H1 (cell line): ENCODE results near the gene KCNJ10. TPM values are rescaled to one million over a fixed set of nuclear protein-coding genes. Genes with fewer than 3 reads are reported as not detected.

Experiments
- CTCF ChIA-PET: fragments of 300-600 bp; sonication (Branson Sonifier 250); formaldehyde crosslinking; loops from one replicate; lab custom pipeline; 2021; ENCODE audit not compliant: partially characterized antibody; lab: Charles Lee
- POLR2A ChIA-PET: fragments of 300-600 bp; sonication (Branson Sonifier 250); formaldehyde crosslinking; loops from one replicate; lab custom pipeline; 2021; ENCODE audit warnings: inconsistent platforms; ENCODE audit not compliant: partially characterized antibody; lab: Charles Lee
- DNase-seq, 2 experiments: peaks; one replicate each; pipeline versions ENCODE4 v3.0.0 to v3.0.0-alpha.2; 2010 to 2022; ENCODE audit warnings: low spot score in 2 of 2, low read depth in 1 of 2, mixed read lengths in 1 of 2
- FAIRE-seq: peaks from 2 replicates; lab custom pipeline; 2011; peaks lifted over from hg19 to GRCh38; lab: Jason Lieb, UNC
- H2AFZ ChIP-seq: 2 replicates; pipeline ENCODE4 v1.8.1; 2012; ENCODE audit warnings: low read length, inconsistent platforms
- H2AK5ac ChIP-seq: 2 replicates; pipeline ENCODE4 v1.6.1; 2013; ENCODE audit warnings: low read depth, low read length
- H2BK120ac ChIP-seq: replicated peaks from 2 replicates; pipeline ENCODE3; 2013; ENCODE audit warnings: low read depth, low read length, inconsistent platforms
- H2BK12ac ChIP-seq: 2 replicates; pipeline ENCODE4 v1.6.1; 2013; ENCODE audit warnings: low read depth, low read length
- H2BK15ac ChIP-seq: 2 replicates; pipeline ENCODE4 v1.6.1; 2013; ENCODE audit warnings: low read length
- H2BK20ac ChIP-seq: 2 replicates; pipeline ENCODE4 v1.6.1; 2013; ENCODE audit warnings: low read length
- H2BK5ac ChIP-seq: 2 replicates; pipeline ENCODE4 v1.6.1; 2013; ENCODE audit warnings: low read depth, low read length
- H3K14ac ChIP-seq: 2 replicates; pipeline ENCODE4 v1.6.1; 2013; ENCODE audit warnings: inconsistent platforms; ENCODE audit not compliant: insufficient read length
- H3K18ac ChIP-seq: 2 replicates; pipeline ENCODE4 v1.6.1; 2013; ENCODE audit warnings: low read length; ENCODE audit errors: extremely low read depth
- H3K23ac ChIP-seq: 2 replicates; pipeline ENCODE4 v1.6.1; 2013; ENCODE audit warnings: inconsistent platforms; ENCODE audit not compliant: insufficient read length
- H3K23me2 ChIP-seq: 2 replicates; pipeline ENCODE4 v1.6.1; 2013; ENCODE audit warnings: low read depth, low read length
- H3K27ac ChIP-seq: 2 replicates; pipeline ENCODE4 v1.6.1; 2011; ENCODE audit warnings: low read depth, low read length, inconsistent platforms
- H3K27me3 ChIP-seq, 4 experiments: replicated peaks in 1 of 4; 1 replicate in 1 of 4; 2 replicates in 3 of 4; pipeline versions ENCODE4 v1.6.1 to v1.8.1; 2011 to 2013; ENCODE audit warnings: low read length in 3 of 4, mild to moderate bottlenecking in 3 of 4, inconsistent platforms in 2 of 4, mixed read lengths in 2 of 4, moderate library complexity in 1 of 4; ENCODE audit not compliant: control insufficient read depth in 3 of 4, insufficient read depth in 3 of 4; ENCODE audit errors: extremely low read depth in 1 of 4
- H3K36me3 ChIP-seq, 4 experiments: 2 replicates each; pipeline versions ENCODE4 v1.6.1 to v1.8.1; 2011 to 2013; ENCODE audit warnings: mild to moderate bottlenecking in 4 of 4, low read length in 3 of 4, moderate library complexity in 2 of 4, control low read depth in 1 of 4, inconsistent platforms in 1 of 4; ENCODE audit not compliant: insufficient read depth in 4 of 4, control insufficient read depth in 2 of 4
- H3K4ac ChIP-seq: replicated peaks from 2 replicates; pipeline ENCODE3; 2013; ENCODE audit warnings: low read length, low read depth, mixed read lengths, inconsistent platforms; ENCODE audit not compliant: insufficient read length
- H3K4me1 ChIP-seq, 4 experiments: replicated peaks in 1 of 4; 1 replicate in 1 of 4; 2 replicates in 3 of 4; pipeline versions ENCODE4 v1.6.1 to v1.8.1; 2011 to 2013; ENCODE audit warnings: low read length in 3 of 4, inconsistent platforms in 2 of 4, mixed read lengths in 1 of 4; ENCODE audit not compliant: insufficient read depth in 4 of 4, control insufficient read depth in 3 of 4
- H3K4me2 ChIP-seq, 2 experiments: 2 replicates each; pipeline versions ENCODE4 v1.6.1 to v1.8.1; 2011 to 2013; ENCODE audit warnings: low read depth in 2 of 2, low read length in 2 of 2, control low read depth in 1 of 2, inconsistent platforms in 1 of 2, mild to moderate bottlenecking in 1 of 2; ENCODE audit not compliant: insufficient read depth in 1 of 2
- H3K4me3 ChIP-seq, 4 experiments: fragments of 200-600, 300-600 bp in 1 of 4; sonication (generic), shearing (Covaris generic), sonication (Bioruptor Twin) in 1 of 4; 2 replicates each; pipeline versions ENCODE4 v1.5.1 to v1.8.1; 2011 to 2016; ENCODE audit warnings: low read length in 4 of 4, low read depth in 3 of 4, control low read depth in 2 of 4, inconsistent platforms in 2 of 4, mild to moderate bottlenecking in 2 of 4, mixed read lengths in 1 of 4, moderate library complexity in 1 of 4; ENCODE audit not compliant: insufficient read depth in 2 of 4; ENCODE audit errors: extremely low read depth in 1 of 4
- H3K56ac ChIP-seq: replicated peaks from 2 replicates; pipeline ENCODE3; 2013; ENCODE audit warnings: low read depth, mild to moderate bottlenecking, mixed read lengths, low read length, inconsistent platforms; ENCODE audit not compliant: insufficient read length
- H3K79me1 ChIP-seq: 2 replicates; pipeline ENCODE4 v1.6.1; 2013; ENCODE audit warnings: low read depth, low read length, control low read depth
- H3K79me2 ChIP-seq, 2 experiments: 2 replicates each; pipeline versions ENCODE4 v1.6.1 to v1.8.1; 2012 to 2013; ENCODE audit warnings: low read length in 2 of 2, mild to moderate bottlenecking in 2 of 2, inconsistent platforms in 1 of 2; ENCODE audit not compliant: insufficient read depth in 2 of 2, control insufficient read depth in 1 of 2
- H3K9ac ChIP-seq, 4 experiments: replicated peaks in 1 of 4; 1 replicate in 1 of 4; 2 replicates in 3 of 4; pipeline versions ENCODE4 v1.6.1 to v1.8.1; 2011 to 2013; ENCODE audit warnings: low read depth in 3 of 4, low read length in 3 of 4, control low read depth in 2 of 4, mild to moderate bottlenecking in 2 of 4, moderate library complexity in 2 of 4, inconsistent platforms in 1 of 4; ENCODE audit errors: extremely low read depth in 1 of 4
- H3K9me3 ChIP-seq, 2 experiments: 2 replicates each; pipeline versions ENCODE4 v1.6.1 to v1.8.1; 2012 to 2013; ENCODE audit warnings: mild to moderate bottlenecking in 2 of 2, moderate library complexity in 2 of 2, control low read depth in 1 of 2, inconsistent platforms in 1 of 2, low read depth in 1 of 2, low read length in 1 of 2, mixed read lengths in 1 of 2; ENCODE audit not compliant: insufficient read depth in 2 of 2
- H4K20me1 ChIP-seq, 2 experiments: replicated peaks in 1 of 2; 2 replicates each; pipeline versions ENCODE3 to v1.8.1; 2011 to 2013; ENCODE audit warnings: inconsistent platforms in 2 of 2, low read length in 2 of 2, mild to moderate bottlenecking in 1 of 2; ENCODE audit not compliant: insufficient read depth in 2 of 2, control insufficient read depth in 1 of 2
- H4K5ac ChIP-seq: 2 replicates; pipeline ENCODE4 v1.6.1; 2013; ENCODE audit warnings: low read length, low read depth, mixed read lengths, inconsistent platforms; ENCODE audit not compliant: insufficient read length
- H4K8ac ChIP-seq: 2 replicates; pipeline ENCODE4 v1.8.0; 2013; ENCODE audit warnings: mild to moderate bottlenecking, moderate library complexity, low read length, inconsistent platforms; ENCODE audit not compliant: insufficient read depth; ENCODE audit errors: extremely low read depth
- H4K91ac ChIP-seq: replicated peaks from 2 replicates; pipeline ENCODE3; 2013; ENCODE audit warnings: low read length, mixed read lengths, inconsistent platforms; ENCODE audit not compliant: insufficient read length
- BRCA1 ChIP-seq: IDR thresholded peaks from 2 replicates; pipeline ENCODE4 v1.6.1; 2012; ENCODE audit warnings: low read depth, low read length, improper control_type of control experiment
- EP300 ChIP-seq, 2 experiments: IDR thresholded peaks; 1 replicate in 1 of 2; 2 replicates in 1 of 2; pipeline ENCODE4 v1.6.1; 2011 to 2012; ENCODE audit warnings: low read depth in 2 of 2, low read length in 2 of 2, mild to moderate bottlenecking in 2 of 2, borderline replicate concordance in 1 of 2, inconsistent platforms in 1 of 2, moderate library complexity in 1 of 2
- WGBS, 2 experiments: shearing (Covaris generic) in 1 of 2; methylation state at CpG; one replicate each; pipeline versions ENCODE4 v1.1.6 to v1.1.7; 2013 to 2015; ENCODE audit warnings: low lambda C conversion rate in 2 of 2, mixed read lengths in 2 of 2, inconsistent platforms in 1 of 2, low coverage in 1 of 2, missing lambda C conversion rate in 1 of 2; ENCODE audit not compliant: insufficient replicate concordance in 2 of 2, insufficient coverage in 1 of 2, insufficient read length in 1 of 2; ENCODE audit errors: extremely low coverage in 1 of 2, missing lambda C conversion rate in 1 of 2; 5-methylcytosine and 5-hydroxymethylcytosine counted together
- polyA plus RNA-seq, 7 experiments: library from polyadenylated mRNA; depleted of rRNA in 3 of 7; stranded (reverse) in 5 of 7; unstranded in 2 of 7; fragments of >200 nt in 5 of 7; fragments of 200-250 nt in 2 of 7; gene quantifications; 1 replicate in 5 of 7; 2 replicates in 1 of 7; 4 replicates in 1 of 7; pipeline versions ENCODE4 v1.2.1 to v1.2.3, GENCODE V29; 2011 to 2013; ENCODE audit warnings: missing spikeins in 2 of 7, mixed read lengths in 2 of 7
- total RNA-seq: library from RNA; stranded (reverse); fragmentation: NEBNext Ultra II Directional; extraction: Animal tissue kit (Norgen Biotek cat#: 25700); gene quantifications from 2 replicates; pipeline ENCODE4 v1.2.1, GENCODE V29; 2021

KCNJ10 gene
- total and polyA plus RNA-seq, 2 of the 8 experiments (the other 6 are each of a cell fraction or from before 2014, with no cell fraction given): 1.7 to 2.4 TPM

DNA sequence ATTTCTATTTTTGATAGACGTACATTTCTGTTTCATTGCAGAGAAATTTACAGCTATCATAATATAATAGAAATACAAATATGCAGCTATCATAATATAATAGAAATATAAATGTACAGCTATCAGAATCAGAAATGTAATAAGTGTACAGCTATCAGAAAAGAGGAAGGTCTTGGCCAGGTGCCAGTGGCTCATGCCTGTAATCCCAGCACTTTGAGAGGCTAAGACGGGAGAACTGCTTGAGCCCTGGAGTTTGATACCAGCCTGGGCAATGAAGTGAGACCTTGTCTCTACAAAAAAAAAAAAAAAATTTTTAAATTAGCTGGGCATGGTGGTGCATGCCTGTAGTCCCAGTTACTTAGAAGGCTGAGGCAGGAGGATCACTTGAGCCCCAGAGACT, 76.0 kb downstream of the KCNJ10 start:
- H3K79me1 ChIP-seq: no peaks in the 10 kb centered on the region
- ChIA-PET POLR2A (no interaction called here), CTCF (interaction anchor here (1.1 to 8.9 kb wide), 2 partner anchors 11 to 15 kb away, joined by 3 to 98 read pairs; no protein-coding TSS in a partner anchor)
- no peak overlapping the region for H3K4me3 ChIP-seq
- H3K23ac ChIP-seq: no peak overlapping the region
- no peak overlapping the region for H3K56ac ChIP-seq
- no peak overlapping the region for H4K91ac ChIP-seq
- no peak overlapping the region for H2BK120ac ChIP-seq
- H2AK5ac ChIP-seq: no peak overlapping the region
- no peak for DNase-seq
- H3K36me3 ChIP-seq: no peaks in the 10 kb centered on the region
- no peak for FAIRE-seq
- H4K5ac ChIP-seq: no peak overlapping the region
- H3K27ac ChIP-seq: no peak overlapping the region
- H3K18ac ChIP-seq: no peak overlapping the region
- no peaks in the 10 kb centered on the region for H3K79me2 ChIP-seq
- no peak overlapping the region for H2BK5ac ChIP-seq
- H3K27me3 ChIP-seq: no peaks in the 10 kb centered on the region
- 87% methylated on average over 2 of the region's 2 CpGs; no CpG with 5 or more reads in 1 of the 2 experiments for WGBS, 2 experiments
- no peak overlapping the region for H2AFZ ChIP-seq
- no peak overlapping the region for H3K4me2 ChIP-seq
- no peak overlapping the region for H2BK20ac ChIP-seq
- no peaks in the 10 kb centered on the region for H4K20me1 ChIP-seq
- no peak overlapping the region for H3K14ac ChIP-seq
- no peaks in the 10 kb centered on the region for H3K9me3 ChIP-seq
- H3K9ac ChIP-seq: no peak overlapping the region
- no peaks in the 10 kb centered on the region for H3K23me2 ChIP-seq
- no peak overlapping the region for H2BK12ac ChIP-seq
- no peaks in the 10 kb centered on the region for H3K4me1 ChIP-seq
- H4K8ac ChIP-seq: no peak overlapping the region
- no peak overlapping the region for H2BK15ac ChIP-seq
- TF ChIP-seq BRCA1 (no peak), EP300 (IDR thresholded peaks at IDR 0.05; ENCODE audit: borderline replicate concordance in 1 of 2, low read depth in 2 of 2, low read length in 2 of 2) (no peak)
- H3K4ac ChIP-seq: no peak overlapping the region
